HG03108 (cell line): ENCODE data around the gene TMEM143.
"Not testable (repeated sequence)": the region's sequence is repeated elsewhere in the genome, so short reads cannot be mapped to it uniquely, and the experiment has no call there.

Experiments
- ATAC-seq: cut with Tn5 transposase; IDR thresholded peaks from one replicate; pipeline ENCODE4 v1.9.1; 2021; ENCODE audit warnings: moderate library complexity; ENCODE audit not compliant: unreplicated experiment

The TMEM143 gene

GRCh38 chr19:48297975-48298374 lies 65.8 kb downstream of the TMEM143 start:
- no peak for ATAC-seq

DNA sequence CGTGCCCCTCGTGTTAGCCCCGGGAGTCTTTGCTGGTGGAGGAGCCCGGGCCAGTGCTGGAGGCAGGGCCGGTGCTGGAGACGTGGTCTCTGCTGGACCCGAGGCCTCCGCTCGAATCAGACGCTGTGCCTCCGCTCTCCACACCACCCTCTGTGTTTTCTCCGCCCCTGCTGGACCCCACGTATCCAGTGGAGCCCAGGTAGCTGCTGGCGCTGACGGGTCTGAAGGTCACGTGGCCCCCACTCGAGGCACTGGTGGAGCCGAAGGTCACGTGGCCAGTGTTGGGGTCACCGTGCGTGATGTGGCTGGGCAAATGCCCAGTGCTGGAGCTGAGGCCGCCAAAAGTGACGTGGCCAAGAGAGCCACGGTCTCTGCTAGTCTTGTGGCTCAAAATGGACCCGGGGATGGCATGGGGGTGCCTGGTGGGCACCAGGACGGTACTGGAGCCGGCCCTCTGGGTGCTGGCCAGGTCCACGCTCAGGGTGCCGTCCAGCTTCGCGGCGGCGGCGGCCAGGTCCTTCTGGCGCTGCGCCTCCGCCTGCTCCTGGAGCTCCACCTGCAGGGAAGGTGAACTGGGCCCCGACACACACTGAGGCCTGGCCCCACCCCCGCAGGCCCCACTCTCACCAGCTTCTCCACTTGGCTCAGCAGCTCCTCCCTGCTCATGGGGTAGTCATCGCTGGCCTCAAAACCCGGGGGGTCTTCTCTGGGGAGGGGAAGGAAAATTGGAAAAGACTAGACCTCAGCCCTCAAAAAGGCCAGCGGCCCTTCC lies 66.6 kb downstream of the TMEM143 start:
- no peak for ATAC-seq

GRCh38 chr19:48295458-48295857 lies 68.3 kb downstream of the TMEM143 start:
- ATAC-seq: no peak

DNA sequence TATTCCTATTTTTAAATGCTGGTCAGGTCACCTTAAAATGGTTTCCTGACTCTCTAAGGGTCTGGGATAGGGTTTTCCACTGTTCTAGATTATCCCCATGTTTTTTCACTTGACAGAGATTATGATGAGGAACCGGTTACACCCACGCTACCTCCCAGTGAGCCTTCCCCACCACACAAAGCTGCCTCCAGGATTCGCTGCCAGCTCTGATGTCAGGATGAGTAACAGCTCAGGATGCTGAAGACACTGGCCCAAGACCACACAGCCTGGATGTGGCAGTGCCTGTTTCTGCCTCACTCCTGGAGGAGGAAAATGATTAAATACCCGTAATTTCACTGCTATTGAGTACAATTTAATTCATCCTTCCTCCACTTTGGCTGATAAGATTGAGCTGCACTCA lies 70.9 kb downstream of the TMEM143 start:
- ATAC-seq: no peak

DNA sequence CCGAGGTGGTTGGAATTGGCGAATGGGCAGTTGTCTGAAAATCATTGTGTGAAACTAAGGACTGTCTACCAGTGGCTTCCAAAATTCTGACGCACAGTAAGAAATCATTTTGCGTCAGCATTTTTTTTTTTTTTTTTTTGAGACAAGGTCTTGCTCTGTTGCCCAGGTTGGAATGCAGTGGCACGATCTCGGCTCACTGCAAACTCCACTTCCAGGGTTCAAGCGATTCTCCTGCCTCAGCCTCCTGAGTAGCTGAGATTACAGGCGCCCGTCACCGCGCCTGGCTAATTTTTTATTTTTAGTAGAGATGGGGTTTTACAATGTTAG lies 72.3 kb downstream of the TMEM143 start:
- ATAC-seq: not testable (repeated sequence)

GRCh38 chr19:48290771-48291488 lies 72.8 kb downstream of the TMEM143 start:
- no peak for ATAC-seq

GRCh38 chr19:48290401-48290770 lies 73.4 kb downstream of the TMEM143 start:
- no peak for ATAC-seq

- ATAC-seq: no peak
These were observed 76.0 kb downstream of the TMEM143 start for GRCh38 chr19:48287748-48288147.

- ATAC-seq: no peak
These were observed 78.8 kb downstream of the TMEM143 start for GRCh38 chr19:48284896-48285295.

GRCh38 chr19:48283908-48284307 lies 79.8 kb downstream of the TMEM143 start:
- ATAC-seq: no peak
